H1 (cell line): ENCODE results near the gene MAP4. TPM values are rescaled to one million over a fixed set of nuclear protein-coding genes. Genes with fewer than 3 reads are reported as not detected.
A peak's percentile ranks its signal among the peaks of the same experiment; 100 is the strongest.

Experiments used
- CTCF ChIA-PET: fragments of 300-600 bp; sonication (Branson Sonifier 250); formaldehyde crosslinking; loops from one replicate; lab custom pipeline; 2021; ENCODE audit not compliant: partially characterized antibody; lab: Charles Lee
- POLR2A ChIA-PET: fragments of 300-600 bp; sonication (Branson Sonifier 250); formaldehyde crosslinking; loops from one replicate; lab custom pipeline; 2021; ENCODE audit warnings: inconsistent platforms; ENCODE audit not compliant: partially characterized antibody; lab: Charles Lee
- DNase-seq, 2 experiments: peaks; one replicate each; pipeline versions ENCODE4 v3.0.0 to v3.0.0-alpha.2; 2010 to 2022; ENCODE audit warnings: low spot score in 2 of 2, low read depth in 1 of 2, mixed read lengths in 1 of 2
- FAIRE-seq: peaks from 2 replicates; lab custom pipeline; 2011; peaks lifted over from hg19 to GRCh38; lab: Jason Lieb, UNC
- H2AFZ ChIP-seq: 2 replicates; pipeline ENCODE4 v1.8.1; 2012; ENCODE audit warnings: low read length, inconsistent platforms
- H2AK5ac ChIP-seq: 2 replicates; pipeline ENCODE4 v1.6.1; 2013; ENCODE audit warnings: low read depth, low read length
- H2BK120ac ChIP-seq: replicated peaks from 2 replicates; pipeline ENCODE3; 2013; ENCODE audit warnings: low read depth, low read length, inconsistent platforms
- H2BK12ac ChIP-seq: 2 replicates; pipeline ENCODE4 v1.6.1; 2013; ENCODE audit warnings: low read depth, low read length
- H2BK15ac ChIP-seq: 2 replicates; pipeline ENCODE4 v1.6.1; 2013; ENCODE audit warnings: low read length
- H2BK20ac ChIP-seq: 2 replicates; pipeline ENCODE4 v1.6.1; 2013; ENCODE audit warnings: low read length
- H2BK5ac ChIP-seq: 2 replicates; pipeline ENCODE4 v1.6.1; 2013; ENCODE audit warnings: low read depth, low read length
- H3K14ac ChIP-seq: 2 replicates; pipeline ENCODE4 v1.6.1; 2013; ENCODE audit warnings: inconsistent platforms; ENCODE audit not compliant: insufficient read length
- H3K18ac ChIP-seq: 2 replicates; pipeline ENCODE4 v1.6.1; 2013; ENCODE audit warnings: low read length; ENCODE audit errors: extremely low read depth
- H3K23ac ChIP-seq: 2 replicates; pipeline ENCODE4 v1.6.1; 2013; ENCODE audit warnings: inconsistent platforms; ENCODE audit not compliant: insufficient read length
- H3K23me2 ChIP-seq: 2 replicates; pipeline ENCODE4 v1.6.1; 2013; ENCODE audit warnings: low read depth, low read length
- H3K27ac ChIP-seq: 2 replicates; pipeline ENCODE4 v1.6.1; 2011; ENCODE audit warnings: low read depth, low read length, inconsistent platforms
- H3K27me3 ChIP-seq, 4 experiments: replicated peaks in 1 of 4; 1 replicate in 1 of 4; 2 replicates in 3 of 4; pipeline versions ENCODE4 v1.6.1 to v1.8.1; 2011 to 2013; ENCODE audit warnings: low read length in 3 of 4, mild to moderate bottlenecking in 3 of 4, inconsistent platforms in 2 of 4, mixed read lengths in 2 of 4, moderate library complexity in 1 of 4; ENCODE audit not compliant: control insufficient read depth in 3 of 4, insufficient read depth in 3 of 4; ENCODE audit errors: extremely low read depth in 1 of 4
- H3K36me3 ChIP-seq, 4 experiments: 2 replicates each; pipeline versions ENCODE4 v1.6.1 to v1.8.1; 2011 to 2013; ENCODE audit warnings: mild to moderate bottlenecking in 4 of 4, low read length in 3 of 4, moderate library complexity in 2 of 4, control low read depth in 1 of 4, inconsistent platforms in 1 of 4; ENCODE audit not compliant: insufficient read depth in 4 of 4, control insufficient read depth in 2 of 4
- H3K4ac ChIP-seq: replicated peaks from 2 replicates; pipeline ENCODE3; 2013; ENCODE audit warnings: low read length, low read depth, mixed read lengths, inconsistent platforms; ENCODE audit not compliant: insufficient read length
- H3K4me1 ChIP-seq, 4 experiments: replicated peaks in 1 of 4; 1 replicate in 1 of 4; 2 replicates in 3 of 4; pipeline versions ENCODE4 v1.6.1 to v1.8.1; 2011 to 2013; ENCODE audit warnings: low read length in 3 of 4, inconsistent platforms in 2 of 4, mixed read lengths in 1 of 4; ENCODE audit not compliant: insufficient read depth in 4 of 4, control insufficient read depth in 3 of 4
- H3K4me2 ChIP-seq, 2 experiments: 2 replicates each; pipeline versions ENCODE4 v1.6.1 to v1.8.1; 2011 to 2013; ENCODE audit warnings: low read depth in 2 of 2, low read length in 2 of 2, control low read depth in 1 of 2, inconsistent platforms in 1 of 2, mild to moderate bottlenecking in 1 of 2; ENCODE audit not compliant: insufficient read depth in 1 of 2
- H3K4me3 ChIP-seq, 4 experiments: fragments of 200-600, 300-600 bp in 1 of 4; sonication (generic), shearing (Covaris generic), sonication (Bioruptor Twin) in 1 of 4; 2 replicates each; pipeline versions ENCODE4 v1.5.1 to v1.8.1; 2011 to 2016; ENCODE audit warnings: low read length in 4 of 4, low read depth in 3 of 4, control low read depth in 2 of 4, inconsistent platforms in 2 of 4, mild to moderate bottlenecking in 2 of 4, mixed read lengths in 1 of 4, moderate library complexity in 1 of 4; ENCODE audit not compliant: insufficient read depth in 2 of 4; ENCODE audit errors: extremely low read depth in 1 of 4
- H3K56ac ChIP-seq: replicated peaks from 2 replicates; pipeline ENCODE3; 2013; ENCODE audit warnings: low read depth, mild to moderate bottlenecking, mixed read lengths, low read length, inconsistent platforms; ENCODE audit not compliant: insufficient read length
- H3K79me1 ChIP-seq: 2 replicates; pipeline ENCODE4 v1.6.1; 2013; ENCODE audit warnings: low read depth, low read length, control low read depth
- H3K79me2 ChIP-seq, 2 experiments: 2 replicates each; pipeline versions ENCODE4 v1.6.1 to v1.8.1; 2012 to 2013; ENCODE audit warnings: low read length in 2 of 2, mild to moderate bottlenecking in 2 of 2, inconsistent platforms in 1 of 2; ENCODE audit not compliant: insufficient read depth in 2 of 2, control insufficient read depth in 1 of 2
- H3K9ac ChIP-seq, 4 experiments: replicated peaks in 1 of 4; 1 replicate in 1 of 4; 2 replicates in 3 of 4; pipeline versions ENCODE4 v1.6.1 to v1.8.1; 2011 to 2013; ENCODE audit warnings: low read depth in 3 of 4, low read length in 3 of 4, control low read depth in 2 of 4, mild to moderate bottlenecking in 2 of 4, moderate library complexity in 2 of 4, inconsistent platforms in 1 of 4; ENCODE audit errors: extremely low read depth in 1 of 4
- H3K9me3 ChIP-seq, 2 experiments: 2 replicates each; pipeline versions ENCODE4 v1.6.1 to v1.8.1; 2012 to 2013; ENCODE audit warnings: mild to moderate bottlenecking in 2 of 2, moderate library complexity in 2 of 2, control low read depth in 1 of 2, inconsistent platforms in 1 of 2, low read depth in 1 of 2, low read length in 1 of 2, mixed read lengths in 1 of 2; ENCODE audit not compliant: insufficient read depth in 2 of 2
- H4K20me1 ChIP-seq, 2 experiments: replicated peaks in 1 of 2; 2 replicates each; pipeline versions ENCODE3 to v1.8.1; 2011 to 2013; ENCODE audit warnings: inconsistent platforms in 2 of 2, low read length in 2 of 2, mild to moderate bottlenecking in 1 of 2; ENCODE audit not compliant: insufficient read depth in 2 of 2, control insufficient read depth in 1 of 2
- H4K5ac ChIP-seq: 2 replicates; pipeline ENCODE4 v1.6.1; 2013; ENCODE audit warnings: low read length, low read depth, mixed read lengths, inconsistent platforms; ENCODE audit not compliant: insufficient read length
- H4K8ac ChIP-seq: 2 replicates; pipeline ENCODE4 v1.8.0; 2013; ENCODE audit warnings: mild to moderate bottlenecking, moderate library complexity, low read length, inconsistent platforms; ENCODE audit not compliant: insufficient read depth; ENCODE audit errors: extremely low read depth
- H4K91ac ChIP-seq: replicated peaks from 2 replicates; pipeline ENCODE3; 2013; ENCODE audit warnings: low read length, mixed read lengths, inconsistent platforms; ENCODE audit not compliant: insufficient read length
- BRCA1 ChIP-seq: IDR thresholded peaks from 2 replicates; pipeline ENCODE4 v1.6.1; 2012; ENCODE audit warnings: low read depth, low read length, improper control_type of control experiment
- HDAC2 ChIP-seq, 2 experiments: fragments of 300-600 bp in 1 of 2; sonication (generic) in 1 of 2; IDR thresholded peaks; 2 replicates each; pipeline ENCODE4 v1.6.1; 2011 to 2012; ENCODE audit warnings: low read depth in 2 of 2, low read length in 2 of 2, mild to moderate bottlenecking in 2 of 2, moderate library complexity in 2 of 2, borderline replicate concordance in 1 of 2, inconsistent platforms in 1 of 2
- NANOG ChIP-seq: IDR thresholded peaks from 2 replicates; pipeline ENCODE4 v1.6.1; 2011; ENCODE audit warnings: low read length, low read depth, mild to moderate bottlenecking, inconsistent platforms; ENCODE audit not compliant: insufficient read depth, poor library complexity, severe bottlenecking
- WGBS, 2 experiments: shearing (Covaris generic) in 1 of 2; methylation state at CpG; one replicate each; pipeline versions ENCODE4 v1.1.6 to v1.1.7; 2013 to 2015; ENCODE audit warnings: low lambda C conversion rate in 2 of 2, mixed read lengths in 2 of 2, inconsistent platforms in 1 of 2, low coverage in 1 of 2, missing lambda C conversion rate in 1 of 2; ENCODE audit not compliant: insufficient replicate concordance in 2 of 2, insufficient coverage in 1 of 2, insufficient read length in 1 of 2; ENCODE audit errors: extremely low coverage in 1 of 2, missing lambda C conversion rate in 1 of 2; 5-methylcytosine and 5-hydroxymethylcytosine counted together
- polyA plus RNA-seq, 7 experiments: library from polyadenylated mRNA; depleted of rRNA in 3 of 7; stranded (reverse) in 5 of 7; unstranded in 2 of 7; fragments of >200 nt in 5 of 7; fragments of 200-250 nt in 2 of 7; gene quantifications; 1 replicate in 5 of 7; 2 replicates in 1 of 7; 4 replicates in 1 of 7; pipeline versions ENCODE4 v1.2.1 to v1.2.3, GENCODE V29; 2011 to 2013; ENCODE audit warnings: missing spikeins in 2 of 7, mixed read lengths in 2 of 7
- total RNA-seq: library from RNA; stranded (reverse); fragmentation: NEBNext Ultra II Directional; extraction: Animal tissue kit (Norgen Biotek cat#: 25700); gene quantifications from 2 replicates; pipeline ENCODE4 v1.2.1, GENCODE V29; 2021

MAP4 gene
- total and polyA plus RNA-seq, 2 of the 8 experiments (the other 6 are each of a cell fraction or from before 2014, with no cell fraction given) = 67.0 to 179 TPM

DNA sequence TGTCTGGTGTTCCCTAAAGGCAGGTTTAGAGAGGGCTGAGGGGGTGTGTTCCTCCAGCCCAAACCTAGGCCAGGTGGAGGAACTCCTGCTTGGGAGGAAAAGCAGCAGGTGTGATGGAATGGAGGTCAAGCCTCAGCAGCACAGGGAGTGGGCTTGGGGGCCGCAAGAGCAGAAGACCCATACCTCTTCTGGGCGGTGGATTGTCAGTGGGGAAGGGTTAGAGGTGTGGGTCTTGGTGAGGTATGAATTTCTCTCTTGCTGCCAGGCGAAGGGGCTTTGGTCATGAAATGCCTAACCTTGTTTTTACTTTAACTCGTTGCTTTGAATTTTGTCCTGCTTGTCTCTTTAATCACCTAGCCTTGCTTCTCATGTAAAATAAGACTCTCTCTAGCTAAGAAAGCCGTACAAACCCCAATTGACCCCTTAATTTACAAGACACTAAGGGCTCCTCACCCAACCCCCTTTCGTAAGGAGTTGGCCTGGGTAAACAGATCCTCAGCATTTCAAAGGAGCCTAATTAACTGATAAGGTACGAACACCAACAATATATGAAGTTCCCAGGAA, 174.3 kb downstream of the MAP4 start:
- no peak overlapping the region for H2AFZ ChIP-seq
- H3K23ac ChIP-seq = no peak overlapping the region
- no peak overlapping the region for H2BK120ac ChIP-seq
- H3K4ac ChIP-seq = no peak overlapping the region
- 0 out of 2 replicates have a peak overlapping the region, but pooled peaks have one; percentile 31 for H2BK12ac ChIP-seq
- H4K8ac ChIP-seq = no peak overlapping the region
- FAIRE-seq = no peak
- H3K9ac ChIP-seq = no peak overlapping the region; a peak in 1 of 7 replicates
- no peaks in the 10 kb centered on the region; a peak in 1 of 7 replicates for H3K27me3 ChIP-seq
- peak overlapping the region; percentile 26; the same call in 1 of the 2 replicates for H3K18ac ChIP-seq
- peaks cover 21% of the 10 kb centered on the region for H3K79me1 ChIP-seq
- H3K14ac ChIP-seq = no peak overlapping the region
- 39% methylated on average over 7 of the region's 7 CpGs; no CpG with 5 or more reads in 1 of the 2 experiments for WGBS, 2 experiments
- CTCF ChIA-PET = interaction anchor here (1.1 to 8.1 kb wide), 6 partner anchors 9 to 312 kb away, joined by 3 to 59 read pairs (median 12); no protein-coding TSS in a partner anchor
- no peak overlapping the region for H2BK15ac ChIP-seq
- peaks cover 0 to 11% of the 10 kb centered on the region in 2 experiments; a peak in 1 of 4 replicates for H3K79me2 ChIP-seq
- peak; percentile 25 to 56 for DNase-seq
- POLR2A ChIA-PET = interaction anchor here (0.7 to 5.0 kb wide), 4 partner anchors 9 to 315 kb away, joined by 3 to 34 read pairs (median 11); no protein-coding TSS in a partner anchor
- H2BK5ac ChIP-seq = no peak overlapping the region
- no peak overlapping the region for H2AK5ac ChIP-seq
- H4K5ac ChIP-seq = peak overlapping the region; percentile 26
- H4K91ac ChIP-seq = no peak overlapping the region
- no peaks in the 10 kb centered on the region for H3K9me3 ChIP-seq
- peaks cover 12 to 25% (median 18%) of the 10 kb centered on the region in 4 experiments for H3K4me1 ChIP-seq
- H3K23me2 ChIP-seq = no peaks in the 10 kb centered on the region
- H3K4me2 ChIP-seq = peak overlapping the region; percentile 56 to 75
- H3K56ac ChIP-seq = peak overlapping the region; percentile 52
- H2BK20ac ChIP-seq = no peak overlapping the region
- peak overlapping the region in 3 of 4 experiments; percentile 4 to 36 (median 21); a peak in 4 of 8 replicates for H3K4me3 ChIP-seq
- H3K36me3 ChIP-seq = peaks cover 30 to 81% (median 55%) of the 10 kb centered on the region in 4 experiments
- no peak overlapping the region for H3K27ac ChIP-seq
- peaks cover 52 to 59% of the 10 kb centered on the region in 2 experiments for H4K20me1 ChIP-seq
- TF ChIP-seq NANOG (peak; percentile 15), BRCA1 (no peak), HDAC2 (IDR thresholded peaks at IDR 0.05; ENCODE audit: borderline replicate concordance in 1 of 2, low read depth in 2 of 2, low read length in 2 of 2) (0 out of 4 replicates have a peak, but pooled peaks of 1 of the 2 experiments have one; percentile 2)
